ENCODE data around the gene WASF1.

DNA sequence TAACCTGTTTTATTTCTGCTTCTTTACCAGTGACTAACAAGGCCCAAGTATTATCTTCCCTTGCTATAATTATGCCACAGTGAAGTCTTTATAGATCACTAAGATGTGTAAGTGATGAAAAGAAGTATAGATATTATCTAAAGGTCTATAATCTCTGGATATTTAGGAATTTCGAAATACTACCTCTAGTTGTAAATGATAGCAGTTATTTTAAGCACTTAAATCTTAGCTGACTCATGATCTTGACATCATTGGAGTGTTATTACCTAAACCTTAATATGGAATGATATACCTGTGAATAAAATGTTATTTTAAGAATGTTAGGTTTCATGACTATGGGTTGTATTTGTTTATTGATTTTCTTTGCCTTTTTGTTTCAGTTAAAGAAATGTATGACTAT, 32.3 kb upstream of the WASF1 start:
- TF ChIP-seq, protein P1, sequence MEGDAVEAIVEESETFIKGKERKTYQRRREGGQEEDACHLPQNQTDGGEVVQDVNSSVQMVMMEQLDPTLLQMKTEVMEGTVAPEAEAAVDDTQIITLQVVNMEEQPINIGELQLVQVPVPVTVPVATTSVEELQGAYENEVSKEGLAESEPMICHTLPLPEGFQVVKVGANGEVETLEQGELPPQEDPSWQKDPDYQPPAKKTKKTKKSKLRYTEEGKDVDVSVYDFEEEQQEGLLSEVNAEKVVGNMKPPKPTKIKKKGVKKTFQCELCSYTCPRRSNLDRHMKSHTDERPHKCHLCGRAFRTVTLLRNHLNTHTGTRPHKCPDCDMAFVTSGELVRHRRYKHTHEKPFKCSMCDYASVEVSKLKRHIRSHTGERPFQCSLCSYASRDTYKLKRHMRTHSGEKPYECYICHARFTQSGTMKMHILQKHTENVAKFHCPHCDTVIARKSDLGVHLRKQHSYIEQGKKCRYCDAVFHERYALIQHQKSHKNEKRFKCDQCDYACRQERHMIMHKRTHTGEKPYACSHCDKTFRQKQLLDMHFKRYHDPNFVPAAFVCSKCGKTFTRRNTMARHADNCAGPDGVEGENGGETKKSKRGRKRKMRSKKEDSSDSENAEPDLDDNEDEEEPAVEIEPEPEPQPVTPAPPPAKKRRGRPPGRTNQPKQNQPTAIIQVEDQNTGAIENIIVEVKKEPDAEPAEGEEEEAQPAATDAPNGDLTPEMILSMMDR (IDR thresholded peaks at IDR 0.05; ENCODE audit: low read depth, low read length, poor library complexity, severe bottlenecking) = no peak
- TF ChIP-seq EZH2phosphoT487 (IDR thresholded peaks at IDR 0.05; ENCODE audit: borderline replicate concordance, low read length) = no peak
